Nephron progenitor cell (in vitro differentiated cells): ENCODE measurements around the gene FRMD4A.
A peak's percentile ranks its signal among the peaks of the same experiment; 100 is the strongest.

ENCODE experiments used
- DNase-seq: peaks from one replicate; pipeline ENCODE4 v3.0.0; 2021
- H3K27ac Mint-ChIP-seq: 2 replicates; pipeline ENCODE4 v1.8.0; 2021; ENCODE audit warnings: mild to moderate bottlenecking, moderate library complexity, mixed read lengths
- H3K27me3 Mint-ChIP-seq: 2 replicates; pipeline ENCODE4 v1.8.0; 2021; ENCODE audit warnings: mild to moderate bottlenecking, low read depth, mixed read lengths; ENCODE audit not compliant: poor library complexity
- H3K36me3 Mint-ChIP-seq: 2 replicates; pipeline ENCODE4 v1.8.0; 2021; ENCODE audit warnings: low read depth, mixed read lengths
- H3K4me1 Mint-ChIP-seq: 2 replicates; pipeline ENCODE4 v1.8.0; 2021; ENCODE audit warnings: mixed read lengths
- H3K4me3 Mint-ChIP-seq: 2 replicates; pipeline ENCODE4 v1.8.0; 2021; ENCODE audit warnings: mild to moderate bottlenecking, moderate library complexity, mixed read lengths
- H3K9me3 Mint-ChIP-seq: 2 replicates; pipeline ENCODE4 v1.8.0; 2021; ENCODE audit warnings: mild to moderate bottlenecking, moderate library complexity, mixed read lengths
- TF ChIP-seq, protein P1 (sequence below): fragments of 200-600 bp; sonication (generic); IDR thresholded peaks from 2 replicates; pipeline ENCODE4 v1.5.0; 2021; ENCODE audit warnings: antibody characterized with exemption

FRMD4A gene

DNA sequence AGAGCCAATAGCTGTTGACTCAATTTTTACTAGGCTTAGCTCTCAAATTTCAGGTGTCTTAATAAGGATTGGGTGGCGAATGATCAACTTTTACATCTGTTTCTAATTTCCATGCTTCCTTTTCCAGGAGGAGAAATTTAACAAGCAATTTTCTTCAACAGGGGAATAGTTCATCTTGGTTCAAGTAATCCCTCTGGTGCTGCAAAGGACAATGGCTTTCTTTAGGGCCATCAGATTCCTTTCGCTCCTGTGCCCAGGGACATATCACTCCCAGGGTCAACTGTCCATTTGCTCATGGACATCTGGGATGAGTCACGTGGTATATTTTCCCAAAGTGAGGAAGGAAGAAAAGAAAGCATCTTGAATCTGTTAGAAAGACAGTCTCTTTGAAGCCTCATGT is 313.3 kb downstream of the FRMD4A start:
- H3K9me3 Mint-ChIP-seq: peaks cover 18% of the 10 kb centered on the region
- DNase-seq: no peak
- H3K4me1 Mint-ChIP-seq: peaks cover 74% of the 10 kb centered on the region
- TF ChIP-seq, protein P1, sequence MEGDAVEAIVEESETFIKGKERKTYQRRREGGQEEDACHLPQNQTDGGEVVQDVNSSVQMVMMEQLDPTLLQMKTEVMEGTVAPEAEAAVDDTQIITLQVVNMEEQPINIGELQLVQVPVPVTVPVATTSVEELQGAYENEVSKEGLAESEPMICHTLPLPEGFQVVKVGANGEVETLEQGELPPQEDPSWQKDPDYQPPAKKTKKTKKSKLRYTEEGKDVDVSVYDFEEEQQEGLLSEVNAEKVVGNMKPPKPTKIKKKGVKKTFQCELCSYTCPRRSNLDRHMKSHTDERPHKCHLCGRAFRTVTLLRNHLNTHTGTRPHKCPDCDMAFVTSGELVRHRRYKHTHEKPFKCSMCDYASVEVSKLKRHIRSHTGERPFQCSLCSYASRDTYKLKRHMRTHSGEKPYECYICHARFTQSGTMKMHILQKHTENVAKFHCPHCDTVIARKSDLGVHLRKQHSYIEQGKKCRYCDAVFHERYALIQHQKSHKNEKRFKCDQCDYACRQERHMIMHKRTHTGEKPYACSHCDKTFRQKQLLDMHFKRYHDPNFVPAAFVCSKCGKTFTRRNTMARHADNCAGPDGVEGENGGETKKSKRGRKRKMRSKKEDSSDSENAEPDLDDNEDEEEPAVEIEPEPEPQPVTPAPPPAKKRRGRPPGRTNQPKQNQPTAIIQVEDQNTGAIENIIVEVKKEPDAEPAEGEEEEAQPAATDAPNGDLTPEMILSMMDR: no peak
- H3K36me3 Mint-ChIP-seq: peaks cover 23% of the 10 kb centered on the region
- H3K27me3 Mint-ChIP-seq: peaks cover 15% of the 10 kb centered on the region
- H3K4me3 Mint-ChIP-seq: no peak overlapping the region
- H3K27ac Mint-ChIP-seq: peak overlapping the region; percentile 12

DNA sequence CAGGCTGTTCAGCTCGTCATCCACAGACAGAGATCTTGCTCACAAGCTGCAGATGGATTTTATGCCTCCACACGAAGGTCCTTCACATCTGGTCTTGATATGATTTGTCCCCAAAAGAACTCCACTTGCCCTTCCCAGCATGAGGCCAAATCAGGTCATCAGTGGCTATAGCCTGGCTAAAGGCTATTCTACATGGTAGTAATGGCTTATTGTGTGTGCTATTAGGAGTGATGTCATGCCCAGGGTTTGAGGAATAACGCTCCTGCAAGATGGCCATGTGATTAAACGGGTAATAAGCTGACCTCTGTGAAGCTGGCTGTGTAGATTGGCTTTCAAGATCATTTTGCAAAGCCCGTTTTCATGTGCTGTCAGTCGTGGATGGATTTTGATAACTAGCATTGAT is 313.8 kb downstream of the FRMD4A start:
- Mint-ChIP-seq H3K27me3 (peaks cover 15% of the 10 kb centered on the region), H3K27ac (peak overlapping the region; percentile 80), H3K36me3 (peaks cover 23% of the 10 kb centered on the region), H3K4me3 (no peak overlapping the region), H3K4me1 (peaks cover 74% of the 10 kb centered on the region), H3K9me3 (peaks cover 18% of the 10 kb centered on the region)
- TF ChIP-seq, protein P1: no peak
- DNase-seq: no peak

GRCh38 chr10:14016011-14016536 is 314.6 kb downstream of the FRMD4A start:
- TF ChIP-seq, protein P1: no peak
- peak overlapping the region; percentile 80 for H3K27ac Mint-ChIP-seq
- no peak overlapping the region for H3K4me3 Mint-ChIP-seq
- DNase-seq: no peak
- peaks cover 23% of the 10 kb centered on the region for H3K36me3 Mint-ChIP-seq
- H3K9me3 Mint-ChIP-seq: peaks cover 18% of the 10 kb centered on the region
- H3K27me3 Mint-ChIP-seq: peaks cover 19% of the 10 kb centered on the region
- peaks cover 80% of the 10 kb centered on the region for H3K4me1 Mint-ChIP-seq

DNA sequence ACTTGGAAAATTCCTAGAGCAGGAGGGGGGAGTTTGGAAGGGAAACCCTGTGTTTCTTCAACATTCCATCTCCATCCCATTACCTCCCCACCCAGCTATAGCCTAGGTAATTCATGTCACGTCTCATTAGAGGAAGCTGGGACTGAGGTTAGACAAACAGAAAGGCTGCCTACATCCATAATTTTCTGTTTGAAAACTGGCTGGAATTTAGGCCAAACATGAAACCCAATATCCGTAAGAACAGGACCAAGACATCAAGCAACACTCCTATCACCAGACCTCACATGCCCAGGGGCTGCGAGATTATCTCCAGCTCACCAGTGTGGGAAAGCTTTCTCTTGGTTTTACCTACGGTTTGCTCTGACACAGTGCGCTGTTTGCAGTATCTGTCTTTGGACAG is 316.3 kb downstream of the FRMD4A start:
- Mint-ChIP-seq H3K27me3 (peaks cover 14% of the 10 kb centered on the region), H3K4me3 (peak overlapping the region; percentile 56), H3K36me3 (peaks cover 18% of the 10 kb centered on the region), H3K27ac (peak overlapping the region; percentile 98), H3K9me3 (peaks cover 14% of the 10 kb centered on the region), H3K4me1 (peaks cover 84% of the 10 kb centered on the region)
- DNase-seq: no peak
- TF ChIP-seq, protein P1: no peak

- peaks cover 98% of the 10 kb centered on the region for H3K4me1 Mint-ChIP-seq
- H3K4me3 Mint-ChIP-seq: no peak overlapping the region
- H3K36me3 Mint-ChIP-seq: no peaks in the 10 kb centered on the region
- H3K9me3 Mint-ChIP-seq: no peaks in the 10 kb centered on the region
- peak overlapping the region; percentile 74 for H3K27ac Mint-ChIP-seq
- DNase-seq: no peak
- TF ChIP-seq, protein P1: no peak
- peaks cover 10% of the 10 kb centered on the region for H3K27me3 Mint-ChIP-seq
Observed at GRCh38 chr10:14010769-14011574, 319.8 kb downstream of the FRMD4A start.
